NCI-H524 treated with DMSO at 0.1 percent for 48 hours (cell line): ENCODE results near the gene DCAF15.
"Not testable (repeated sequence)": the region's sequence is repeated elsewhere in the genome, so short reads cannot be mapped to it uniquely, and the experiment has no call there.

ENCODE experiments used
- DNase-seq: peaks from one replicate; lab custom pipeline; 2025; lab: John Stamatoyannopoulos, UW

The DCAF15 gene

GRCh38 chr19:13959962-13960862 is 7.9 kb downstream of the DCAF15 start:
- DNase-seq, result no peak

DNA sequence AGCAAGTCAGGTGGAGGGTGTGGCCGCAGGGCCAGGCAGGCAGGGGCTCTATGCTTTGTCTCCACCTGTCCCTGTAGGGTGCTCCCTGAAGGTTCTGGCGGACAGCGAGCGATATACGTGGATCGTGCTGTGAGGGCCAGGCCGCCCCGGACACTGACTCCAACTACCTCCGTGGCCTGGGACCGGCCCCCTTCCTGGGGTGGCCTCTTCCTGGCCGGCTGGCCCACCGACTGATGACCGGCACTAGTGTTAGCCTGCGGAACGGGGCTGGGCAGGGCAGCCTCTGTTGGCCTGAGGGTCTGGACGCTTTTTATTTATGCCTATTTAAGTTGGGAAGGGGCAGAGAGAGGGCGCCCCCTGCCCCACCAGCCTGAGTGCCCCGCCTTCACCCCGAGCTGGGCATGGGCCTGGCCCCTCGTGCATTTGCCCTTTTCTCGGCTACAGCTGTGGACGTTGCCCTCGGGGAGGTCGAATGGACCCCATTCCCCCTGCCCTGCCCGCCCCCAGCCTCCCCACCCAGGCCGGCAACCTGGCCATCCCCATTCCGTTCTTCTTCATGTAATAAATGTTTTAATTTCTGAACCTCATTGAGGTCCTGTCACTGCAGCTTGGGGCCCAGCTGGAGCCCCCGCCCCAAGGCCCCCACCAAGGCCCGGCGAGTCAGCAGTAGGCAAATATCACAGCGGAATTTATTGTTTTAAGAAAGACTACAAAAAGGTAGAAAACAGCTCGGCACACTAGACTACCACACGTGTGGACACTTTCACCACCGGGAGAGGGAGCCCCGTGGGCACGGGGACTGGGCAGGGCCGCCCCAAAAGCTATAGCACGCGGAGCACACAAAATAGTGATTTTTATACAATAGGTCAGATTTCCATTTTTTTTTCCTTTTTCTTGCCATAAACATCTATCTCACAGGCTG is 8.8 kb downstream of the DCAF15 start:
- DNase-seq, result no peak

DNA sequence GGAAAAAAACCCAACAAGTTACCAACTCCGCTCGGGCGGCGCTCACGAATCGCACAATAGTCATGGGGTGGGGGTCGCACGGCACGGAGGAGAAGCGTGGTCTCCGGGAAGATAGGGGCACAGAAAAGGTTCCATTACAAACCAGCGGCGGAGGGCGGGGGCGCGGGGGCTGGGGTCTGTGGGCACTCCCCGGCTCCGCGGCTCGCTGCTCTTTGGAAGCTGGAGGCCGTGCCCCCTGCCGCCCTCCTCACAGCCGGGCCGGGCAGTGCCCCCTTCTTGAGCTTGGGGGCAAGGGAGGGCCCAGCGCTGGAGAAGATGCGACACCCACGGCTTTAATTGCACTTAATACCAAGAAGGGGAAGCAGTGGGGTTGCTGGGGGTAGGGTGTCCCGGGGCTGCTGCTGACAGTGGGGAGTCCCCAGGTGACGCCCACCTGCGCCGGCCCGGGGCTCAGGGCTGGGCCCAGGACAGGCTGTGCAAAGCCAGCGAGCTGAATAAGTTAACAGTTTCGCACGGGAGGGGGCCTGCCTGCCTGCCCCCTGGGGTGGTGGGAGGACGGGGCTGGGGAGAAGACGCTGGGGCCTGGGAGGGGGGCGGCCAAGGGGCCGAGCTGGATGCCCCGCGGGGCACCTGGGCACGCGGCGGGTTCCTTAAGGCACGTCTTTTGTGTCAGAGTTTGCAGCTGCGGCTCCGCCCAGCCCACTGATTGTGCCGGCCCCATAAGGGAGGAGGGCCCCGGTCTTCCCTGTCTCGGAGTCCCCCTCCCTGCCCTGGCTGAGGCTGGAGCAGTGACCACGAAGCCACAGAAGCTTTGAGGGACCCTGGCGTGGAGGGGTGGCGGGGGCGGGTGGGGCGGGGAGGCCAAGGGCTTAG is 9.8 kb downstream of the DCAF15 start:
- DNase-seq, result no peak

DNA sequence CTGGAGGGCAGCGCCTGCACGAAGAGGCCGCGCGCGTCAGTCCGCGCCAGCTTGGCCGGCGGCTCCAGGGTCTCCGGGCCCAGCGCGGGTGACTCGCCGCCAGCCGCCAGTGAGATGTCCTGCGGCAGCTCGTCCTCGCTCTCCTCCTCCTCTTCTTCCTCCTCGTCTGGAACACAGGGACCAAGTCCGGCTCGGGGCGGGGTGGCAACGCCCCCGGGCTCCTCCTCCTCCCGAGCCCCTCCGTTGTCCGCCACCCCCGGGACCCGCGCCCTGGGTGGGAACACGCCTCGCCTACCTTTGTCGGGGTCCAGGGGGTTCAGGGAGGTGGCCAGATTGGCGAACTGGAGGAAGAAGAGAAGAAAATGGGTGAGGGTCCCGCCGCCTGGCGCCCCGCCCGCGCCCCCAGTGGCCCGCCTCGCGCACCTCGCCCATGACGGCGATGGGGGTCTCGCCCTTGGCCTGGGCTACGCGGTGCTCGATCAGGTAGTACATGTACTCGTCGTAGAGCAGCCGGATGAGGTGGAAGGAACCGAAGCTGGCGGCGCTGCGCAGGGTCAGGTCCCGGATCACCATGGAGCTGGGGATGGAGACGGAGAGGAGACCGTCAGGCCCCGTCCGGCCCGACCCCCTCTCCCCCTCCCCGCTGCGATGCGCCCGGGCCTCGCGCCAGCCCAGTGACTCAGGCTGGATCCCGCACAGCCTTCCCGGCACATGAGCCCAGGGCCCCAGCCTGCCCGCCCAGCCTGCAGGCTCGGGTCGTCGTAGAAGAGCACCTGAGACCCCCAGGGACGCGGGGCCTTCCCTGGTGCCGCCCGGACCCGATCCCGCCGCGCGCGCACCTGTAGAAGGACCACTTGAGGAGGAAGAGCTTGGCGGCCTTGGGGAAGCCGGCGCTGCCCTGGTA is 10.6 kb downstream of the DCAF15 start:
- no peak for DNase-seq

DNA sequence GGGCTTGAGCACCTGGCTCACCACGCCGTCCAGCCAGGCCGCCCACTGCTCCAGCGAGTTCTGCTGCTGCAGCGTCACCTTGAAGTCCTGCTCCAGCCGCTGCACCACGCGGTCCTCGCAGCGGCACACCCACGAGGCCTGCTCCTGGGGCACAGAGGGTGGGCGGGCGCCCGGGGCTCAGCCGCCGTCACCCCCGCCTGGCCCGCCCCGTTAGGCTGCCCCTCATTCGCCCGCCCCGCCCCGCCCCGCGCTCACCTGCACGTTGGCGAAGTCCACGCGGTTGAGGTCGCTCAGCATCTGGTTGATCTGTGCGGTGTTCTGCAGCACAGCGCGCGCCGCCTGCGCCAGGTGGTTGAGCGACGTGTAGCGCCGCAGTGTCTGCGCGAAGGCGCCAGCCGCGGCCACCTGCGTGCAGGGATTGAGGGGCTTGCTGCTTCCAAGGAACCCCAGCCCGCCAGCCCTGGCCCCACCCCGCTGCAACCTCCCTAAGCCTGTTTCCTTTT is 11.3 kb downstream of the DCAF15 start:
- DNase-seq, result no peak

GRCh38 chr19:13964776-13965175 is 12.5 kb downstream of the DCAF15 start:
- no peak for DNase-seq

- DNase-seq, result no peak
Measured at GRCh38 chr19:13965377-13965896, 13.1 kb downstream of the DCAF15 start.

- no peak for DNase-seq
Measured at GRCh38 chr19:13965926-13966683, 13.8 kb downstream of the DCAF15 start.

DNA sequence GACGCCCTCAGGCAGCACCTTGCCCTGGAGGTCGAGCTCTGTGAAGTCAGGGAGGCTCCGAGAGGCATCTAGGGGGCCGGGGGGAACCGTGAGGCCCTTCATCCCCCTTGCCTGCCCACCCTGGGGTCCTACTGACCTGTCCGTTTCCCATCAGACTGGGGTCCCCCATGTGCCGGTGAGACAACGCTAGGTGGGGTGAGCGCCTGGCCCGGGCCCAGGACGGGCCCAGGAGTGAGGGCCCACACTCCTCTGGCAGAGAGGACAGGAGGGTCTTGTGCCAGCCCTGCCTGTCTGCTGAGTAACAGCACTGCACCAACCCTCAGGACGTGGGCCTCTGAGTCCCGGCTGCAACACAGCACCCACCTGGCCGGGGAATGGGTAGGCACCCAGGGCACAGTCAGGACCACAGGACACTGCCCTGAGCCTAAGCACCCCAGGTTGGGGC is 14.4 kb downstream of the DCAF15 start:
- DNase-seq, result no peak

GRCh38 chr19:13967206-13967605 is 14.9 kb downstream of the DCAF15 start:
- not testable (repeated sequence) for DNase-seq

DNA sequence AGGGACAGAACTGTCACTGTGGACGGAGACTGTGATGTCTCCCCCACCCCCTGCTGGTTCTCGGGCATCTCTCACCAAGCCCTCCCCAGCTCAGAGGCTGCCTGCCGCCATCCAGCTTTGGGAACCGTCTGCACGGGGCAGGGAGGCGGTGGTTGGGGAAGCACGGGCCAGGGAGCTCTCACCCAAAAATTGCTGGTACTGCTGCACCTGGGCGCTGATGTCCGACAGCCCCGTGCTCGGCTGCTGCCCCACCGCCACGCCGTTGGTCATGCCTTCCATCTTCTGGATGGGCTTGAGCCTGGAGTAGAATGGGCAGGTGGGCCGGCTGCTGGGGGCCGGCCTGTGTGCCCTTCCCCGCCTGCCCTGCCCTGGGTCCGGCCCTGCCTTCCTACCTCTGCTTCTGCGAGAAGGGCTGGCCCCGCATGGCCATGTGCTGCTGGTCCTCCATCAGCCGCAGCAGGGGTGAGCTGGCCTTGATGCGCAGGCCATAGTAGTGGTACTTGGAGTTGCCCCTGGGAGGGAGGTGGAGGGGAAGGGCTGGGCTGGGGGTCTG is 16.1 kb downstream of the DCAF15 start:
- no peak for DNase-seq

- DNase-seq, result no peak
Measured at GRCh38 chr19:13968999-13969398, 16.7 kb downstream of the DCAF15 start.

GRCh38 chr19:13969897-13970296 is 17.6 kb downstream of the DCAF15 start:
- no peak for DNase-seq

GRCh38 chr19:13971868-13972267 is 19.6 kb downstream of the DCAF15 start:
- DNase-seq, result not testable (repeated sequence)

DNA sequence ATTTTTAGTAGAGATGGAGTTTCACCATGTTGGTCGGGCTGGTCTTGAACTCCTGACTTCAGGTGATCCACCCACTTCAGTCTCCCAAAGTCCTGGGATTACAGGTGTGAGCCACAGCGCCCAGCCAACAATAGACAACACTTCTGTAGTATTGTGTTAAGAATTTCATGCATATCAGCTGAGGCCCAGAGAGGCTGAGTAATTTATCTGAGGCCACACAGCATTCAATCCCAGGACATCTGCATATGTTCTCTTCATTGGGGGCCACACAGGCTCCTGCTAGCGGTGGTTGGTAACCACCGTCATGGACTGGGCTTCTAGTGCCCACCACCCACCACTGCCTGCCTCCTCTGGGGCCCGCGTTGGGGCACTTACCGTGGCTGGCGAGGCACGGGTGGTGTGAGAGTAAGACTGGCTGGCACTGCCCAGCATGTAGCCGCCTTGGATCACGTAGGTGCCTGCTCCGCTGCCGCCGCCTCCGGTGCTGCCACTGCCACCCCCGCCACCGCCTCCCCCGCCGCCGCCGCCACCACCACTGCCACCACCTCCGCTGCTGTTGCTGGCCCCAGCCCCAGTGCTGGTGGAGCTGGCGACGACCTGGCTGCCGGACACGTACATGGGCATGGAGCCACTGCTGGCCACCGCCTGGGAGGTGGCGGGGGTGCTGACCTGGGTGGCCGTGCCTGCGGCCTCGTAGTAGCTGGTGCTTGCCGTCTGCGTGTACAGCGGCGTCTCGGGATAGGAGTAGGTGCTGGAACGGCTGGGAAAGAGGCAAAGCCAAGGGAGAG is 20.3 kb downstream of the DCAF15 start:
- DNase-seq, result no peak

GRCh38 chr19:13973479-13973878 is 21.2 kb downstream of the DCAF15 start:
- DNase-seq, result not testable (repeated sequence)

DNA sequence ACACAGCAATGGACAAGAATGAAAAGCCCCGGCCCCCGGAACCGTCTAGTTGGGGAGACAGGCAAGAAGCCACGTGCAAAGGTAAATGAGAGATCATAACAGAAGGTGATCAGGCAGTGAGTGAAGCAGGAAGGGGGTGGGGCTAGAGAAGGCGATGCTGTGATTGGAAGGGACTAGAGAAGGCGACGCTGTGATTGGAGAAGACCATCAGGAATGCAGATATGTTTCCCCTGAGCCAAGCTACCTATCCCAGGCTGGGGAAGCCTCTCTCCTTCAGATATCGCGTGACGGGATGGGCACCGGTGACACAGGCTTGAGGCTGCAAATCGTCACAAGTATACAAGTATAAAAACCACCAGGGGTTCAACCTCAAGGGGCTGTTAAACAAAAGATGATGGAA is 21.8 kb downstream of the DCAF15 start:
- DNase-seq, result no peak

- DNase-seq, result no peak
Measured at GRCh38 chr19:13975870-13976269, 23.6 kb downstream of the DCAF15 start.
